Endothelial cell of umbilical vein (primary cell): ENCODE results near the gene ARHGAP32. TPM values are rescaled to one million over a fixed set of nuclear protein-coding genes. Genes with fewer than 3 reads are reported as not detected.

Source experiments
- BruUV-seq: library from RNA; stranded (reverse); fragments of 400-500 nt; replicated peaks from 2 replicates; lab custom pipeline; 2021; lab: Mats Ljungman, UMichigan
- CTCF ChIA-PET: fragments of 300-600, 350-600 bp; sonication (Branson Sonifier 250); formaldehyde crosslinking; loops from one replicate; lab custom pipeline; 2021; ENCODE audit warnings: antibody characterized with exemption, inconsistent platforms; lab: Charles Lee
- POLR2A ChIA-PET: fragments of 300-600, 350-600 bp; sonication (Branson Sonifier 250); formaldehyde crosslinking; loops from one replicate; lab custom pipeline; 2021; ENCODE audit warnings: antibody characterized with exemption, inconsistent platforms; lab: Charles Lee
- DNase-seq: peaks from one replicate; pipeline ENCODE4 v3.0.0-alpha.2; 2011; ENCODE audit warnings: low read depth, low spot score
- FAIRE-seq: peaks from 2 replicates; lab custom pipeline; 2011; peaks lifted over from hg19 to GRCh38; lab: Jason Lieb, UNC
- H2AFZ ChIP-seq: 2 replicates; pipeline ENCODE4 v1.6.0; 2012; ENCODE audit warnings: low read depth, low read length, control low read depth, inconsistent platforms
- H3K27ac ChIP-seq: 2 replicates; pipeline ENCODE4 v1.5.1; 2011; ENCODE audit warnings: low read depth, mild to moderate bottlenecking, control low read depth, low read length, moderate library complexity; ENCODE audit not compliant: insufficient read depth
- H3K27me3 ChIP-seq, 2 experiments: 2 replicates each; pipeline versions ENCODE4 v1.6.0 to v1.6.1; 2011; ENCODE audit warnings: low read length in 2 of 2, mixed read lengths in 1 of 2; ENCODE audit not compliant: control insufficient read depth in 2 of 2, insufficient read depth in 2 of 2
- H3K36me3 ChIP-seq, 2 experiments: 2 replicates in 1 of 2; 3 replicates in 1 of 2; pipeline ENCODE4 v1.5.1; 2011; ENCODE audit warnings: low read length in 2 of 2, mild to moderate bottlenecking in 1 of 2, moderate library complexity in 1 of 2; ENCODE audit not compliant: control insufficient read depth in 2 of 2, insufficient read depth in 2 of 2; ENCODE audit errors: extremely low read depth in 1 of 2
- H3K4me1 ChIP-seq: 3 replicates; pipeline ENCODE4 v1.5.1; 2011; ENCODE audit warnings: mild to moderate bottlenecking, low read length; ENCODE audit not compliant: control insufficient read depth, insufficient read depth; ENCODE audit errors: extremely low read depth
- H3K4me2 ChIP-seq: 2 replicates; pipeline ENCODE4 v1.6.1; 2011; ENCODE audit warnings: low read length, control low read depth, mixed read lengths; ENCODE audit not compliant: insufficient read depth
- H3K4me3 ChIP-seq, 3 experiments: fragments of 200-600 bp in 1 of 3; sonication (generic), shearing (Covaris generic) in 1 of 3; replicated peaks in 1 of 3; 2 replicates each; pipeline ENCODE4 v1.5.1; 2011 to 2016; ENCODE audit warnings: control low read depth in 3 of 3, low read length in 3 of 3, mild to moderate bottlenecking in 2 of 3, inconsistent platforms in 1 of 3, low read depth in 1 of 3, moderate library complexity in 1 of 3; ENCODE audit not compliant: insufficient read depth in 1 of 3
- H3K79me2 ChIP-seq: 2 replicates; pipeline ENCODE4 v1.6.0; 2012; ENCODE audit warnings: low read length, inconsistent platforms; ENCODE audit not compliant: control insufficient read depth, insufficient read depth
- H3K9ac ChIP-seq: replicated peaks from 2 replicates; pipeline ENCODE3; 2011; ENCODE audit warnings: low read length, control low read depth; ENCODE audit not compliant: insufficient read depth; ENCODE audit errors: extremely low read depth
- H3K9me1 ChIP-seq: replicated peaks from 3 replicates; pipeline ENCODE4 v1.6.0; 2011; ENCODE audit warnings: mild to moderate bottlenecking, low read length; ENCODE audit not compliant: control insufficient read depth, insufficient read depth; ENCODE audit errors: extremely low read depth
- H3K9me3 ChIP-seq: replicated peaks from 2 replicates; pipeline ENCODE4 v1.5.1; 2012; ENCODE audit warnings: low read length, inconsistent platforms; ENCODE audit not compliant: control insufficient read depth, insufficient read depth
- H4K20me1 ChIP-seq: replicated peaks from 2 replicates; pipeline ENCODE3; 2011; ENCODE audit warnings: mild to moderate bottlenecking, low read length; ENCODE audit not compliant: control insufficient read depth, insufficient read depth; ENCODE audit errors: extremely low read depth
- EZH2 ChIP-seq: IDR thresholded peaks from 2 replicates; pipeline ENCODE4 v1.6.1; 2012; ENCODE audit warnings: borderline replicate concordance, low read depth, mild to moderate bottlenecking, moderate library complexity, low read length, inconsistent platforms; ENCODE audit not compliant: severe bottlenecking
- FOS ChIP-seq: IDR thresholded peaks from 2 replicates; pipeline ENCODE4 v1.6.1; 2011; ENCODE audit warnings: mild to moderate bottlenecking, low read length, moderate library complexity, borderline replicate concordance; ENCODE audit not compliant: insufficient read depth
- GATA2 ChIP-seq: IDR thresholded peaks from 2 replicates; pipeline ENCODE4 v1.7.0; 2011; ENCODE audit warnings: low read depth, mild to moderate bottlenecking, moderate library complexity, mixed read lengths, low read length; ENCODE audit not compliant: insufficient read length, insufficient read depth
- JUN ChIP-seq: IDR thresholded peaks from 2 replicates; pipeline ENCODE4 v1.6.1; 2011; ENCODE audit warnings: borderline replicate concordance, low read depth; ENCODE audit not compliant: insufficient read length, insufficient read depth
- MAX ChIP-seq: IDR thresholded peaks from 2 replicates; pipeline ENCODE4 v1.6.1; 2011; ENCODE audit not compliant: insufficient read depth, insufficient read length
- dilution Hi-C: fragments of 300-500 bp; cut with MboI; formaldehyde crosslinking; loops from one replicate; pipeline ENCODE4 v1.15.0; 2019; ENCODE audit warnings: low sequenced_read_pairs; ENCODE audit not compliant: extremely low pct_ligation_motif_present
- intact Hi-C: fragments of 100-400 bp; cut with micrococcal nuclease; formaldehyde crosslinking; loops from one replicate; pipeline ENCODE4 v1.10.0; 2022
- polyA plus RNA-seq, 4 experiments: library from polyadenylated mRNA; depleted of rRNA in 3 of 4; stranded (reverse) in 3 of 4; unstranded in 1 of 4; fragments of >200 nt; gene quantifications; 2 replicates each; pipeline versions ENCODE4 v1.2.1 to v1.2.3, GENCODE V29; 2011 to 2012; ENCODE audit warnings: missing spikeins in 1 of 4
- total RNA-seq: library from RNA; stranded (reverse); gene quantifications from 2 replicates; pipeline ENCODE4 v1.2.3, GENCODE V29; 2021

ARHGAP32 gene
- total and polyA plus RNA-seq, 2 donors (not counting 3 experiments of a cell fraction or from before 2014, with no cell fraction given) = 3.4 to 9.1 TPM

- no peak for DNase-seq
- dilution Hi-C loops (no loop called here), intact Hi-C loops (no loop called here)
- Histone ChIP-seq H3K4me2 (no peak overlapping the region), H3K27ac (no peak overlapping the region), H3K4me3 (no peak overlapping the region), H3K27me3 (no peaks in the 10 kb centered on the region), H3K9me1 (no peaks in the 10 kb centered on the region), H2AFZ (no peak overlapping the region), H3K9ac (no peak overlapping the region), H3K79me2 (no peaks in the 10 kb centered on the region), H3K9me3 (no peaks in the 10 kb centered on the region), H4K20me1 (no peaks in the 10 kb centered on the region), H3K36me3 (no peaks in the 10 kb centered on the region), H3K4me1 (no peaks in the 10 kb centered on the region)
- no peak for TF ChIP-seq JUN
- no peak for TF ChIP-seq MAX
- no peak for TF ChIP-seq FOS
- no peak for TF ChIP-seq GATA2
- ChIA-PET CTCF (no interaction called here), POLR2A (no interaction called here)
- BruUV-seq = no TSS peak
- no peak for FAIRE-seq
Observed at GRCh38 chr11:128934351-128934750, 257.8 kb downstream of the ARHGAP32 start.

- dilution Hi-C loops = no loop called here
- DNase-seq = no peak
Observed at GRCh38 chr11:128933481-128934178, 258.5 kb downstream of the ARHGAP32 start.

More at GRCh38 chr11:128933481-128934178, 258.5 kb downstream of the ARHGAP32 start:
- Histone ChIP-seq H3K4me3 (no peak overlapping the region), H3K27ac (no peak overlapping the region), H3K9ac (no peak overlapping the region), H3K4me2 (no peak overlapping the region), H3K79me2 (no peaks in the 10 kb centered on the region), H3K27me3 (no peaks in the 10 kb centered on the region), H3K9me3 (no peaks in the 10 kb centered on the region), H3K4me1 (no peaks in the 10 kb centered on the region), H2AFZ (no peak overlapping the region), H3K36me3 (no peaks in the 10 kb centered on the region), H4K20me1 (no peaks in the 10 kb centered on the region), H3K9me1 (no peaks in the 10 kb centered on the region)
- intact Hi-C loops = no loop called here
- no peak for FAIRE-seq
- TF ChIP-seq GATA2 = no peak
- no peak for TF ChIP-seq MAX
- TF ChIP-seq EZH2 = no peak
- no peak for TF ChIP-seq JUN
- ChIA-PET POLR2A (no interaction called here), CTCF (interaction anchor here (0.8 to 1.0 kb wide), 2 partner anchors 21 to 48 kb away, joined by 3 to 5 read pairs; no protein-coding TSS in a partner anchor)
- no TSS peak for BruUV-seq
